Measurements from ENCODE around the gene EHBP1.
A peak's percentile ranks its signal among the peaks of the same experiment; 100 is the strongest.
"Not testable (repeated sequence)": the region's sequence is repeated elsewhere in the genome, so short reads cannot be mapped to it uniquely, and the experiment has no call there.

EHBP1 gene

GRCh38 chr2:62706721-62707521 is 1.4 kb downstream of the EHBP1 start:
- peak overlapping the region; percentile 87 for H3K4me3 Mint-ChIP-seq
- peaks cover 8% of the 10 kb centered on the region for H3K9me3 Mint-ChIP-seq
- peaks cover 32% of the 10 kb centered on the region for H3K4me1 Mint-ChIP-seq
- H3K27ac Mint-ChIP-seq, result peak overlapping the region; percentile 29
- H3K36me3 Mint-ChIP-seq (ENCODE audit: low read depth), result peaks cover 11% of the 10 kb centered on the region
- TF ChIP-seq CTCF (IDR thresholded peaks at IDR 0.05), result no peak
- DNase-seq, result no peak
- peaks cover 4% of the 10 kb centered on the region for H3K27me3 Mint-ChIP-seq (ENCODE audit: low read depth, poor library complexity)

GRCh38 chr2:62708751-62709150 is 3.2 kb downstream of the EHBP1 start:
- Mint-ChIP-seq H3K4me1 (peaks cover 32% of the 10 kb centered on the region), H3K4me3 (peak overlapping the region; percentile 20), H3K9me3 (peaks cover 8% of the 10 kb centered on the region), H3K27ac (no peak overlapping the region), H3K27me3 (ENCODE audit: low read depth, poor library complexity) (peaks cover 4% of the 10 kb centered on the region), H3K36me3 (ENCODE audit: low read depth) (peaks cover 11% of the 10 kb centered on the region)
- no peak for TF ChIP-seq CTCF (IDR thresholded peaks at IDR 0.05)
- DNase-seq, result no peak

DNA sequence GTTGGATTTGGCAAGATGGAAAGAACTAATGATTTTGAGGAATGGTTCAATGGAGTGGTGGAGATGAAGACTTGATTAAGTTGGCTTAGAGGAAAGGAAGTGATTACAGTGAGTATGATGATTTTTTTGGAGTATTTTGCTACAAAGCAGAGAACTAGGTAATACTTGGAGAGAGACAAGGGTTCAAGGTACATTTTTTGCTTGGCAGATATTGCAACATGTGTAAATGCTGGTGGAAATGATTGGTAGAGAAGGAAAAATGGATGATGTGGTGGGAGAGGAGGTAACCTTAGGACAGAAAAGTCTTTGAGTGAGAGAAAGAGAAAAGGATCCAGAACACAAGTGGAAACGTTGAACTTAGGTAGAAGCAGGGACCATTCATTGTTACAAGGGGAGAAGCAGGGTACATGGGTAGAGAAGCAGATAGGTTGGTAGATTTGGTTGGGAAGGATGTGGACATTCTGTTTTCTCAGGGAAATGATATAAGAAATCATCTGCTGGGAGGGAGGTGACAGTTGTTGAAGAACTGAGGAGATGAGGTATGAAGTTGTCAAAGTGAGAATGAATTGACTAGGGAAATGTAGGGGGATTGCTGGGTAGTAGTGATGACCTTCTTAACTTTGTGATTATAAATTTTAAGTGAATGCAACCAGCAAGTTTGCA is 6.5 kb downstream of the EHBP1 start:
- Mint-ChIP-seq H3K27ac (no peak overlapping the region), H3K4me3 (no peak overlapping the region), H3K4me1 (peaks cover 16% of the 10 kb centered on the region), H3K36me3 (ENCODE audit: low read depth) (peaks cover 32% of the 10 kb centered on the region), H3K9me3 (peaks cover 8% of the 10 kb centered on the region), H3K27me3 (ENCODE audit: low read depth, poor library complexity) (peaks cover 4% of the 10 kb centered on the region)
- DNase-seq, result no peak
- no peak for TF ChIP-seq CTCF (IDR thresholded peaks at IDR 0.05)

DNA sequence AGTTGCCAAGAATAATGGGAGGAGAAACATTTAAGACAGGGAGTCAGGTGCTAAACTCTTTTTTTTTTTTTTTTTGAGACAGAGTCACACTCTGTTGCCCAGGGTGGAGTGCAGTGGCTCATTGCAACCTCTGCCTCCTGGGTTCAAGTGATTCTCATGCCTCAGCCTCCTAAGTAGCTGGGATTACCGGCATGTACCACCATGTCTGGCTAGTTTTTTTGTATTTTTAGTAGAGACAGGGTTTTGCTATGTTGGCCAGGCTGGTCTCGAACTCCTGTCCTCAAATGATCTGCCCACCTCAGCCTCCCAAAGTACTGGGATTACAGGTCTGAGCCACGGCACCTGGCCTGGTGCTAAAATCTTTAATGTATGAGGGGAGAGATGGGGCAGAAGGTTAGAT is 7.7 kb downstream of the EHBP1 start:
- Mint-ChIP-seq H3K4me1 (peaks cover 10% of the 10 kb centered on the region), H3K36me3 (ENCODE audit: low read depth) (peaks cover 34% of the 10 kb centered on the region)
- not testable (repeated sequence) for H3K9me3 Mint-ChIP-seq; H3K27me3 Mint-ChIP-seq (ENCODE audit: low read depth, poor library complexity); H3K4me3 Mint-ChIP-seq; DNase-seq; H3K27ac Mint-ChIP-seq

DNA sequence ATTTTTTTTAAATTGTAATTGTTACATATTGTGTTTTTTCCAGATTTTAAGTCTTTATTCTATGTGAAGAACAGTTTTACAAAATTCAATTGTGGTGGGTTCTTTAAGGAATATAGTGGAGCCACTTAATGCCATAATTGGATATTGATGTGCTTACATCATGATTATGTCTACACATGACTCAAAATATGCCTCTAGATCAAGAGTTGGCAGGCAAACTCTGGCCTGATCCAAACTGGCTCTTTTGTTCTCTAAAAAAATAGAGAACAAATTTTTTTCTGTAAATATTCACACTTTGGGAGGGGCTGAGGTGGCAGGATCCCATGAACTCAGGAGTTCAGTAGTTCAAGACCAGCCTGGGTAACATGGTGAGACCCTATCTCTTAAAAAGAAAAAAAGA is 8.3 kb downstream of the EHBP1 start:
- Mint-ChIP-seq H3K9me3 (peaks cover 4% of the 10 kb centered on the region), H3K27me3 (ENCODE audit: low read depth, poor library complexity) (peaks cover under 1% of the 10 kb centered on the region), H3K36me3 (ENCODE audit: low read depth) (peaks cover 28% of the 10 kb centered on the region), H3K27ac (no peak overlapping the region), H3K4me1 (peaks cover 4% of the 10 kb centered on the region), H3K4me3 (no peak overlapping the region)
- no peak for DNase-seq
- TF ChIP-seq CTCF (IDR thresholded peaks at IDR 0.05), result no peak

DNA sequence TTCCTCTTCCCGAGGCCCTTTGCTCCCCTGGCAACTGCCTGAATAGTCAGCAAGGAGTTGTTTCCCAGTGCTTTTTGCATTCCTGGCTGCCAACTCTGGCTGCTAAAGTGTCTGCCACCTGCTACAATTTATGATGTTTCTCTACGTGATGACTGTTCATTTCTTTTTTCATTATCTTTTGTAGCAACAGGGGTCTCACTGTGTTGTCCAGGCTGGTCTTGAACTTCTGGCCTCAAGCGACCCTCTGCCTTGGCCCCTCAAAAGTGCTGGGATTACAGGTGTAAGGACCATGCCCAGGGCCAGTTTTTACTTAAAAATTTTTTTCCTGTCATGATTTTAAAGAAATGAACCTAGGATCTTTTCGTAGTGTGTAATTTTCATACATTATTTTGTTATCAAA is 11.3 kb downstream of the EHBP1 start:
- H3K4me1 Mint-ChIP-seq, result no peaks in the 10 kb centered on the region
- H3K9me3 Mint-ChIP-seq, result peaks cover 7% of the 10 kb centered on the region
- no peak for TF ChIP-seq CTCF (IDR thresholded peaks at IDR 0.05)
- H3K36me3 Mint-ChIP-seq (ENCODE audit: low read depth), result peaks cover 39% of the 10 kb centered on the region
- no peaks in the 10 kb centered on the region for H3K27me3 Mint-ChIP-seq (ENCODE audit: low read depth, poor library complexity)
- H3K27ac Mint-ChIP-seq, result no peak overlapping the region
- no peak for DNase-seq
- H3K4me3 Mint-ChIP-seq, result no peak overlapping the region
